Prostate gland (tissue), 2 donors: ENCODE measurements around the gene NAIF1. TPM values are rescaled to one million over a fixed set of nuclear protein-coding genes. Genes with fewer than 3 reads are reported as not detected.

Source experiments
- DNase-seq: peaks from one replicate; pipeline ENCODE4 v3.0.0-alpha.2; 2019; ENCODE audit warnings: low spot score
- H3K27ac ChIP-seq, 2 donors: fragments of 200-600 bp; sonication (generic); 2 replicates each; pipeline ENCODE4 v1.5.1; 2017 to 2019
- H3K27me3 ChIP-seq: fragments of 200-600 bp; sonication (generic); replicated peaks from 2 replicates; pipeline ENCODE4 v1.5.1; 2019; ENCODE audit not compliant: insufficient read depth
- H3K36me3 ChIP-seq, 2 donors: fragments of 200-600 bp; sonication (generic); 1 replicate in 1 of 2; 2 replicates in 1 of 2; pipeline versions ENCODE4 v1.5.1 to v1.8.1; 2017 to 2019
- H3K4me1 ChIP-seq: fragments of 200-600 bp; sonication (generic); replicated peaks from 2 replicates; pipeline ENCODE4 v1.5.1; 2019
- H3K4me3 ChIP-seq, 2 donors: fragments of 200-600 bp; sonication (generic); 2 replicates each; pipeline ENCODE4 v1.5.1; 2017 to 2019
- H3K9me3 ChIP-seq: fragments of 200-600 bp; sonication (generic); 2 replicates; pipeline ENCODE4 v1.5.1; 2017
- POLR2A ChIP-seq: fragments of 450-650 bp; IDR thresholded peaks from one replicate; pipeline ENCODE4 v1.6.1; 2016; ENCODE audit warnings: antibody characterized with exemption, mild to moderate bottlenecking
- POLR2AphosphoS5 ChIP-seq: sonication (generic); formaldehyde crosslinking; IDR thresholded peaks from one replicate; pipeline ENCODE4 v1.6.1; 2017; ENCODE audit warnings: antibody characterized with exemption
- WGBS: methylation state at CpG from one replicate; pipeline ENCODE4 v1.1.5; 2018; 5-methylcytosine and 5-hydroxymethylcytosine counted together
- intact Hi-C: fragments of 100-400 bp; cut with DNase I; formaldehyde crosslinking; loops from one replicate; pipeline ENCODE4 v1.14.2; 2022
- total RNA-seq, 2 donors: library from RNA; depleted of rRNA; stranded (reverse); fragments of >200 nt; gene quantifications; one replicate each; pipeline ENCODE4 v1.1.0, GENCODE V29; 2016
- TF ChIP-seq, protein P1 (sequence below), 4 experiments: fragments of 200-600 bp in 2 of 4; fragments of 450-650 bp in 2 of 4; sonication (generic) in 2 of 4; IDR thresholded peaks; 1 replicate in 3 of 4; 2 replicates in 1 of 4; pipeline ENCODE4 v1.5.1; 2016 to 2019; ENCODE audit warnings: antibody characterized with exemption in 4 of 4, mild to moderate bottlenecking in 2 of 4, moderate library complexity in 2 of 4

NAIF1 gene
- total RNA-seq, 2 donors from 2014 or later = 12.3 to 12.6 TPM

- no peaks in the 10 kb centered on the region for H3K36me3 ChIP-seq
- intact Hi-C loops = no loop called here
- TF ChIP-seq, protein P1, sequence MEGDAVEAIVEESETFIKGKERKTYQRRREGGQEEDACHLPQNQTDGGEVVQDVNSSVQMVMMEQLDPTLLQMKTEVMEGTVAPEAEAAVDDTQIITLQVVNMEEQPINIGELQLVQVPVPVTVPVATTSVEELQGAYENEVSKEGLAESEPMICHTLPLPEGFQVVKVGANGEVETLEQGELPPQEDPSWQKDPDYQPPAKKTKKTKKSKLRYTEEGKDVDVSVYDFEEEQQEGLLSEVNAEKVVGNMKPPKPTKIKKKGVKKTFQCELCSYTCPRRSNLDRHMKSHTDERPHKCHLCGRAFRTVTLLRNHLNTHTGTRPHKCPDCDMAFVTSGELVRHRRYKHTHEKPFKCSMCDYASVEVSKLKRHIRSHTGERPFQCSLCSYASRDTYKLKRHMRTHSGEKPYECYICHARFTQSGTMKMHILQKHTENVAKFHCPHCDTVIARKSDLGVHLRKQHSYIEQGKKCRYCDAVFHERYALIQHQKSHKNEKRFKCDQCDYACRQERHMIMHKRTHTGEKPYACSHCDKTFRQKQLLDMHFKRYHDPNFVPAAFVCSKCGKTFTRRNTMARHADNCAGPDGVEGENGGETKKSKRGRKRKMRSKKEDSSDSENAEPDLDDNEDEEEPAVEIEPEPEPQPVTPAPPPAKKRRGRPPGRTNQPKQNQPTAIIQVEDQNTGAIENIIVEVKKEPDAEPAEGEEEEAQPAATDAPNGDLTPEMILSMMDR (IDR thresholded peaks at IDR 0.05) = no peak
- TF ChIP-seq POLR2A (no peak), POLR2AphosphoS5 (no peak)
- WGBS = 67% methylated on average over 8 of the region's 8 CpGs
- peaks cover 16% of the 10 kb centered on the region for H3K4me1 ChIP-seq
- H3K4me3 ChIP-seq = no peak overlapping the region
- H3K9me3 ChIP-seq = no peaks in the 10 kb centered on the region
- no peaks in the 10 kb centered on the region for H3K27me3 ChIP-seq
- peak overlapping the region; percentile 82 to 88 for H3K27ac ChIP-seq
- no peak for DNase-seq
Observed at GRCh38 chr9:128057724-128058409, 9.3 kb downstream of the NAIF1 start.

DNA sequence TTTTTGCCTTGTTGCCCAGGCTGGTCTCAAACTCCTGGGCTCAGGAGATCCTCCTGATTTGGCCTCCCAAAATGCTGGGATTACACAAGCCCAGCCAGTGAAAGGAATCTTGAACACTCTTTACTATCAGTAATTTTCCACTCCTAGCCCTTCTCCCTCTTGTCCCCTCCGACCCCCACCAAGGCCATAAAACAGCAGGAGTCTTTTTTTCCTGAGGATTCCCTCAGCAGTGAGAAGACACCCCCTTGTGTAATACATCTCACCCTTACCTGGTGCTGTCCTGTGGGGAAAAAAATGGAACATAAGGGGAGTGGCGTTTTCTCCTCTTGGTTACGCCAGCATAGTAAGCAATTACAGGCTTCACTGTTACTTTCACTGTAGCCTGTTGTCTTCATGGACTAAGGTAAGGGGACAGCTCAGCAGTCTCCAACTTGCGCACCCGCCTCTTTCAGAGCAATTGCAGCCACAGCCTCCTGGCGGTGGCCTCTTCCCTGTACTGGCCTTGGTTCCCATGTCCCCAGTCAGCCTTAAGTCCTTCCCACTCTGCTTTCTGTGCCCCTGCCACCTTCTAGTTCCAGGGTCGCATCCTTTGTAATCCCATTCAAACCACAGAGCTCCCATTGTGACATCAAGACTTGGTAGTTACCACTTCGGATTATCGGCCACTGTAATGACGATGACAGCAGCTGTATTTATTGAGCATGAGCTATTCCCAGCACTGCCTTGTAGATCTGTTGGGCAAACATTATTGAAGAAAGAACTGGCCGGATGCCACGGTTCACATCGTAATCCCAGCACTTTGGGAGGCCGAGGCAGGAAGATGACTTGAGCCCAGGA is 10.0 kb downstream of the NAIF1 start:
- intact Hi-C loops = no loop called here
- TF ChIP-seq, protein P1 (IDR thresholded peaks at IDR 0.05) = no peak
- TF ChIP-seq POLR2A = no peak
- TF ChIP-seq POLR2AphosphoS5 = peak; percentile 83
- Histone ChIP-seq H3K4me3 (no peak overlapping the region), H3K4me1 (peaks cover 16% of the 10 kb centered on the region), H3K36me3 (no peaks in the 10 kb centered on the region), H3K27me3 (no peaks in the 10 kb centered on the region), H3K9me3 (no peaks in the 10 kb centered on the region), H3K27ac (peak overlapping the region; percentile 82 to 88)
- DNase-seq = peak; percentile 84
- WGBS = 47% methylated on average over 14 of the region's 14 CpGs

- no peaks in the 10 kb centered on the region for H3K9me3 ChIP-seq
- WGBS = 72% methylated on average over 3 of the region's 3 CpGs
- H3K4me3 ChIP-seq = no peak overlapping the region
- intact Hi-C loops = no loop called here
- peaks cover 16% of the 10 kb centered on the region for H3K4me1 ChIP-seq
- no peaks in the 10 kb centered on the region for H3K27me3 ChIP-seq
- peak overlapping the region; percentile 82 to 88 for H3K27ac ChIP-seq
- H3K36me3 ChIP-seq = no peaks in the 10 kb centered on the region
- no peak for TF ChIP-seq POLR2A
- TF ChIP-seq POLR2AphosphoS5 = no peak
- TF ChIP-seq, protein P1 (IDR thresholded peaks at IDR 0.05) = no peak
- no peak for DNase-seq
Observed at GRCh38 chr9:128056086-128056485, 11.0 kb downstream of the NAIF1 start.

DNA sequence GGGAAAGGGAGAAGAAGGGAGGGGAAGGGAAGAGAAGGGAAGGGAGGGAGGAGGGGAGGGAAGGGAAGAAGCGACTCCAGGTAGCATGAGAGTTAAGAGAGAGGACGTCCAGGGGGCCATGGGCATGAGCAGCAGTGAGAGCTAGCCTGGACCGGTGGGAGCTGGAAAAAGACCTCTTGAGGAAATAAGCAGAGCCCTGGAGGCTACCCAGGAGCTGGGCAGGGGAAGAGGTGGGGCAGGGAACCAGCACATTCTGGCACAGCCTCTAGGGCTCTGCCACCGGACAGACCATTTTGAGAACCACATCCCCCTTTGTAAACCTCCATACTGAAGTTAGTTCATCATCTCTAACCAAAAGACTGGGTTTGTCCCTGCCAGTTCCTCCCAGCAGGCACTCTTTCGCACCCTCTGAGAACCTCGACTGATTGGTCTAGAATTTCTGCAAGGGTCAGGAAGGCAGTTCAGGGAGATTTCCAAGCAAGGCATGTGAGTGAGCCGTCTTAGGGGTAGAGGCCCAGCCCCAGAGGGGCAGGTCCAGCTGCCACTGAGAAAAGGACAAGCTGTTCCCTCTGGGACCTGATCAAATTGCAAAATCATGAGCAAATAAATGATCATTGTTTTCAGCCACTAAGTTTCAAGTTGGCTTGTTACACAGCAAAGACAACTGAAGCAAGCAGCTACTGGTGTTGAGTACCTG is 11.6 kb downstream of the NAIF1 start:
- TF ChIP-seq, protein P1 (IDR thresholded peaks at IDR 0.05) = no peak
- peak; percentile 85 for TF ChIP-seq POLR2AphosphoS5

More for the DNA sequence above, 11.6 kb downstream of the NAIF1 start:
- H3K27ac ChIP-seq = peak overlapping the region; percentile 82 to 88
- no peak overlapping the region for H3K4me3 ChIP-seq
- H3K9me3 ChIP-seq = no peaks in the 10 kb centered on the region
- no peaks in the 10 kb centered on the region for H3K36me3 ChIP-seq
- DNase-seq = peak; percentile 63
- peaks cover 16% of the 10 kb centered on the region for H3K4me1 ChIP-seq
- H3K27me3 ChIP-seq = no peaks in the 10 kb centered on the region
- intact Hi-C loops = no loop called here
- 31% methylated on average over 7 of the region's 7 CpGs for WGBS
